ENCODE measurements around the gene NTSR2.

NTSR2 gene

GRCh38 chr2:11699686-11700670 lies 30.0 kb upstream of the NTSR2 start:
- no peak for DNase-seq

- no peak for DNase-seq
These were observed 28.3 kb upstream of the NTSR2 start for GRCh38 chr2:11698009-11698922.

- no peak for DNase-seq
These were observed 27.3 kb upstream of the NTSR2 start for GRCh38 chr2:11697103-11697871.

- no peak for DNase-seq
These were observed 26.7 kb upstream of the NTSR2 start for GRCh38 chr2:11696736-11697102.

GRCh38 chr2:11695576-11695975 lies 25.6 kb upstream of the NTSR2 start:
- no peak for DNase-seq

GRCh38 chr2:11692966-11693521 lies 23.0 kb upstream of the NTSR2 start:
- DNase-seq: peak; percentile 56

- no peak for DNase-seq
These were observed 21.2 kb upstream of the NTSR2 start for GRCh38 chr2:11691076-11691660.

- peak; percentile 78 for DNase-seq
These were observed 18.5 kb upstream of the NTSR2 start for GRCh38 chr2:11688222-11689069.

GRCh38 chr2:11687736-11688135 lies 17.7 kb upstream of the NTSR2 start:
- DNase-seq: no peak

GRCh38 chr2:11685906-11686470 lies 16.0 kb upstream of the NTSR2 start:
- no peak for DNase-seq

GRCh38 chr2:11684894-11685460 lies 15.0 kb upstream of the NTSR2 start:
- DNase-seq: no peak

GRCh38 chr2:11683966-11684365 lies 14.0 kb upstream of the NTSR2 start:
- no peak for DNase-seq

GRCh38 chr2:11683476-11683875 lies 13.5 kb upstream of the NTSR2 start:
- no peak for DNase-seq

- DNase-seq: no peak
These were observed 12.6 kb upstream of the NTSR2 start for GRCh38 chr2:11682590-11682915.

- DNase-seq: peak; percentile 50
These were observed 12.0 kb upstream of the NTSR2 start for GRCh38 chr2:11681722-11682589.

GRCh38 chr2:11680901-11681721 lies 11.1 kb upstream of the NTSR2 start:
- DNase-seq: no peak

GRCh38 chr2:11680182-11680900 lies 10.3 kb upstream of the NTSR2 start:
- DNase-seq: no peak

All from T-helper 9 cell (primary cell).